Colonic mucosa (tissue), 4 donors: Measurements from ENCODE around the gene SLC25A10. TPM values are rescaled to one million over a fixed set of nuclear protein-coding genes. Genes with fewer than 3 reads are reported as not detected.

ENCODE experiments used
- DNase-seq: peaks from one replicate; pipeline ENCODE4 v3.0.0-alpha.2; 2020
- H3K27ac ChIP-seq: fragments of 200-600 bp; one replicate; pipeline ENCODE4 v1.8.0; 2021
- H3K27me3 ChIP-seq: fragments of 200-600 bp; one replicate; pipeline ENCODE4 v1.8.0; 2021
- H3K36me3 ChIP-seq: fragments of 200-600 bp; one replicate; pipeline ENCODE4 v1.8.0; 2021
- H3K4me1 ChIP-seq: fragments of 200-600 bp; one replicate; pipeline ENCODE4 v1.8.0; 2021; ENCODE audit warnings: mild to moderate bottlenecking
- H3K4me3 ChIP-seq: fragments of 200-600 bp; one replicate; pipeline ENCODE4 v1.8.0; 2021
- H3K9ac ChIP-seq, 2 donors: one replicate each; pipeline ENCODE4 v1.7.0; 2013; ENCODE audit warnings: control low read depth in 2 of 2, low read depth in 2 of 2, low read length in 2 of 2
- H3K9me3 ChIP-seq: fragments of 200-600 bp; one replicate; pipeline ENCODE4 v1.8.0; 2021
- intact Hi-C: fragments of 100-400 bp; cut with DNase I; formaldehyde crosslinking; loops from one replicate; pipeline ENCODE4 v1.14.1; 2022
- total RNA-seq, 2 donors: library from RNA; stranded (reverse); fragmentation: NEBNext Ultra II Directional in 1 of 2; extraction: Animal tissue kit (Norgen Biotek cat#: 25700) in 1 of 2; gene quantifications; one replicate each; pipeline ENCODE4 v1.2.1, GENCODE V29; 2021
- TF ChIP-seq, protein P1 (sequence below): fragments of 200-600 bp; IDR thresholded peaks from one replicate; pipeline ENCODE4 v1.8.0; 2022; ENCODE audit warnings: antibody characterized with exemption, mild to moderate bottlenecking
- donor health status: healthy.
- donor health status: DM: no; HTN: no; CAD: no.
- donor health status: DM: no; HTN: no; CAD: no.

The SLC25A10 gene
- total RNA-seq, 2 donors from 2014 or later, result 46.0 to 110 TPM

DNA sequence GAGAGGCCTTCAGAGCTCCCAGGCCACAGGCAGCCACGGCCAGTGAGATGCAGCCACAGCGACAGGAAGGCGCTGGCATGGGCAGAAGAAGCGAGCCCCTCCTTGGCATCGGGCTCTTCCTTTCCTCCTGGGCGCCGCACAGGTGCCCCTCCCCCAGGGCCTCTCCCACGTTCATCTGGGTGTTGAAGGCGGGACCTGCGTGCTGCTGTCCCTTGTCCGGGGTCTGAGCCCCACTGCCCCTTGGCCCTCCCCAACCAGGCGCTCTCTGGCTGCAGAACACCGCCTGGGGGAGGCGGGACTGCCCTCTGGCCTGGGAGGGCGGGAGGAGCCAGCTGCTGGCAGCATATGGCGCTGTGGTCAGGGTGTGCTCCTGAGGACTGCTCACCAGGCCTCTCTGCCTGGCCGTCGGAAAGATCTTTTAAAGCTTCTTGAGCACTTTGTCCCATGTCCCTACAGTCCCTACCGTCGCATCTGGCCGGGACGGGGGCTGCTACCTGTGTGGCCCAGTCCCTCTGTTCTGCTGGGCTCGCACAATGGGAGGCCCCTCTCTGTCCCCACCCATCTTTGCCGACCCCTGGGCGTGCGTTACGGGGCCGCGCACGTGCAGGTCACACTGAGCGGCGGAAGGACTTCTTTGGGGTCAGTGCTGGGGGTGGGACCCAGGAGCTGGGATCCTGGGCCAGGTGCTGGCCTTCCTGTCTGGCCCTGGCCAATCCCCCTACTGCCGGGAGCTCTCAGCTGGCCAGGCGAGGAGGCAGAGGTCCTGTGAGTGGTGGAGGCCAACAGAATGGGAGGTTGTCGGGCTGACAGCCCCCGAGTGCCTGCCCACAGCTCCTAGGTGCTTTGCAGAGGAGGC is 1.7 kb downstream of the SLC25A10 start:
- Histone ChIP-seq H3K27me3 (no peaks in the 10 kb centered on the region), H3K9ac (peak overlapping the region; percentile 78 to 86), H3K4me1 (peaks cover 35% of the 10 kb centered on the region), H3K36me3 (no peaks in the 10 kb centered on the region), H3K27ac (peak overlapping the region; percentile 48), H3K9me3 (no peaks in the 10 kb centered on the region), H3K4me3 (peak overlapping the region; percentile 75)
- TF ChIP-seq, protein P1, sequence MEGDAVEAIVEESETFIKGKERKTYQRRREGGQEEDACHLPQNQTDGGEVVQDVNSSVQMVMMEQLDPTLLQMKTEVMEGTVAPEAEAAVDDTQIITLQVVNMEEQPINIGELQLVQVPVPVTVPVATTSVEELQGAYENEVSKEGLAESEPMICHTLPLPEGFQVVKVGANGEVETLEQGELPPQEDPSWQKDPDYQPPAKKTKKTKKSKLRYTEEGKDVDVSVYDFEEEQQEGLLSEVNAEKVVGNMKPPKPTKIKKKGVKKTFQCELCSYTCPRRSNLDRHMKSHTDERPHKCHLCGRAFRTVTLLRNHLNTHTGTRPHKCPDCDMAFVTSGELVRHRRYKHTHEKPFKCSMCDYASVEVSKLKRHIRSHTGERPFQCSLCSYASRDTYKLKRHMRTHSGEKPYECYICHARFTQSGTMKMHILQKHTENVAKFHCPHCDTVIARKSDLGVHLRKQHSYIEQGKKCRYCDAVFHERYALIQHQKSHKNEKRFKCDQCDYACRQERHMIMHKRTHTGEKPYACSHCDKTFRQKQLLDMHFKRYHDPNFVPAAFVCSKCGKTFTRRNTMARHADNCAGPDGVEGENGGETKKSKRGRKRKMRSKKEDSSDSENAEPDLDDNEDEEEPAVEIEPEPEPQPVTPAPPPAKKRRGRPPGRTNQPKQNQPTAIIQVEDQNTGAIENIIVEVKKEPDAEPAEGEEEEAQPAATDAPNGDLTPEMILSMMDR, result no peak
- intact Hi-C loops, result no loop called here
- DNase-seq, result peak; percentile 81

DNA sequence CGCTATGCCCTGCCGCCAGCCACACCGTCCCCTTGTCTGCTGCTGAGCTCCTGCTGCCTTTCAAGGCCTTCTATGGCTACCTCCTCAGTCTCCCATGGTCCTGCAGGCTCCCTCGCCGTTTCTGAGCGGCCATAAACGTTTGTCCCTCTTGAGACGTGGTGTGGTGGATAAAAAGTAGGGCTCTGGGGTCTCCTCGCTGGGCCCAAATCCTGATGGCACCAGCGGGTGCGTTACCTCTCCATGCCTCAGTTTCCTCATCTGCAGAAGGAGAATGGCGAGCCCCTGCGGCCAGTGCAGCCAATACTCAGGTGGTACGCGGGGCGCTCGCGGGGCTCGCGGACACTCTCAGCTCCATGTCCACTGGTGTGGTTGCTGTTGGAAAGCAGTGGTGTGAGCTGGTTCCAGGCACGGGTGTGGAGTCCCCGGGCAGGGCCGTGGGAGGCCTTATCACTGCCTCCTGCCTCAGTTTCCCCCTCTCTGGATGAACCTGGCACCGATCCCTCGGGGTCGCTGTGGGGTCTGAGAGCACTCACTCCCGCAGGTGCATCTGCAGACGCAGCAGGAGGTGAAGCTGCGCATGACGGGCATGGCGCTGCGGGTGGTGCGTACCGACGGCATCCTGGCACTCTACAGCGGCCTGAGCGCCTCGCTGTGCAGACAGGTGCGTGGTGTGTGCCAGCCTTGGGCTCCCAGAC is 2.5 kb downstream of the SLC25A10 start:
- TF ChIP-seq, protein P1, result no peak
- intact Hi-C loops, result no loop called here
- DNase-seq, result no peak
- H3K9ac ChIP-seq, result peak overlapping the region; percentile 78 to 86
- H3K4me3 ChIP-seq, result no peak overlapping the region
- no peaks in the 10 kb centered on the region for H3K27me3 ChIP-seq
- no peak overlapping the region for H3K27ac ChIP-seq
- no peaks in the 10 kb centered on the region for H3K36me3 ChIP-seq
- H3K4me1 ChIP-seq, result peaks cover 35% of the 10 kb centered on the region
- no peaks in the 10 kb centered on the region for H3K9me3 ChIP-seq

DNA sequence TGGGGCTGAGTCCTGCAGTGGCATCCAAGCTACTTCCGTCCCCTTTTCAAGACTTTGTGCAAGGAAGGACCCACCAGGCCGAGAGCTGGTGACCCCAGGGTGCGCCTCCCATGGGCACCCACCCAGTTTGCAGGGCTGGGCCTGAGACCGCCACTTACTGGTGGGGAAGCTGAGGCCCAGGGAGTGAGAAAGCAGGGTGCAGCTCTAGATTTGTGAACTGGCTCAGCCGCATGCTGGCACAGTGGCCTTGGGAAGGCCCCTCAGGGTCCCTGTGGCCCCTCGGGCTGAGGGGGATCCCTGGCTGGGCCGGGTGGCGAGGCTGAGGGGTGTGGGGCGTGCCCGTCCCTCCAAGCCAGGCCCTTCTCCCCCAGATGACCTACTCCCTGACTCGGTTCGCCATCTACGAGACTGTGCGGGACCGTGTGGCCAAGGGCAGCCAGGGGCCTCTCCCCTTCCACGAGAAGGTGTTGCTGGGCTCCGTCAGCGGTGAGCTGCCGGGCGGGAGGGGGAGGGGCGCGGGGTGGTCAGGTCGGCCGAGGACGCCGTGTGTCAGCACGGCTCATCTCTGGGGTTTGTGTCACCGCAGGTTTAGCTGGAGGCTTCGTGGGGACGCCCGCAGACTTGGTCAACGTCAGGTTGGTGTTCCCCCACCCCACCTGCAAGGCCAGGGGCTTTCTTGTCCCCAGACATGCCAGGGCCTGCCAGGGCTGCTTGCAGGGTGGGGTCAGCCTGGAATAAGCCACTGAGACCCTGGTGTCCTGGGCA is 3.2 kb downstream of the SLC25A10 start:
- DNase-seq, result no peak
- Histone ChIP-seq H3K9me3 (no peaks in the 10 kb centered on the region), H3K9ac (no peak overlapping the region), H3K27me3 (no peaks in the 10 kb centered on the region), H3K4me1 (peaks cover 30% of the 10 kb centered on the region), H3K27ac (no peak overlapping the region), H3K4me3 (no peak overlapping the region), H3K36me3 (no peaks in the 10 kb centered on the region)
- TF ChIP-seq, protein P1, result no peak
- intact Hi-C loops, result no loop called here

DNA sequence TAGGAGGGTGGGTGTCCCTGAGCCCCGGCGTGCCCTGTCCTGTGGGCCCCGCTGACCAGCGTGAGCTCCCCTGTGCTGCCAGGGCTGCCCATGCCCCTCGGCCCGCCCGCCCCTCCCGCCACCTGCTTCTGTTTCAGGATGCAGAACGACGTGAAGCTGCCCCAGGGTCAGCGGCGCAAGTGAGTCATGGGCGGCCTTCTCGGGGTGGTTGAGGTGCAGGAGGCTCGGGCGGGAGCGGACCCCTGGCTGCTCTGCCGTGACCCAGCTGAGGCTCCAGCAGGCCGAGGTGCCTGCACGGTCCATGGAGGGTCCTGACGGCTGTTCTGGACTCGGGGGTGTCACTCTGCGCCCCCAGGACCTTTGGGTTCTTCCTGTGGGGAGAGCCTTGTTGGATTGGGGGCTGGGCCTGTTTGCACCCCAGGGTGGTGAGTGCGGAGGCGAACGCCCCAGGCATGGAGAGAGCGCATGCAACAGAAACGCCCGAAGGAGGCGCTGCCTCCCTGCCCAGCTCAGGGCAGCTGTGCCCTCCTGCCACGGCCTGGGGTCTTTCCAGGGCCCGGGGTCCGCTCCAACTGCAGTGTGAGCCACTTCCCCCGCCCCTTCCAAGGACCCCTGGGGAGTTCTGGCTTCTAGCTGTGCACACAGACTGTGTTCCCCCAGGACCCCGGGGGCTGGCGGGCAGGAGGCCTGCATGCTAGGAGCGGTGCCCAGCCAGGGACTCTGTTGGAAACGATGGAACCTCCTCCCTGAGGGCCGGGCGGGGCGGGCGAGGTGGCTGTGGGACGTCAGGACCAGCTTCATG is 4.0 kb downstream of the SLC25A10 start:
- H3K4me3 ChIP-seq, result no peak overlapping the region
- no peak overlapping the region for H3K9ac ChIP-seq
- H3K4me1 ChIP-seq, result peaks cover 24% of the 10 kb centered on the region
- no peaks in the 10 kb centered on the region for H3K36me3 ChIP-seq
- TF ChIP-seq, protein P1, result no peak
- H3K27me3 ChIP-seq, result no peaks in the 10 kb centered on the region
- DNase-seq, result no peak
- no peaks in the 10 kb centered on the region for H3K9me3 ChIP-seq
- intact Hi-C loops, result no loop called here
- H3K27ac ChIP-seq, result no peak overlapping the region

DNA sequence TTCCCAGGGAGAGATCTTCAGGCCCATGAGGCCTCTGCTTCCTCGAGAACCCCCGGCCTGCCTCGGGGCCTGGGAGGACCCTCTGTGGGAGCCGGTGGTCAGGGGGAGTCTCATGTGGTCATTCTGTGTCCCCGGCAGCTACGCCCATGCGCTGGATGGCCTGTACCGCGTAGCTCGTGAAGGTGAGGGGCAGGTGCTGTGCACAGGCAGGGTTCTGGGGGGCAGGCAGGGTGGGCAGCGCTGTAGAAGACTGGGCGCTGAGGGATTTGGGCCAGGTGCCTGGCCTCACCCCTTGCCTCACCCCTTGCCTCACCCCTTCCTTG is 4.6 kb downstream of the SLC25A10 start:
- Histone ChIP-seq H3K4me1 (peaks cover 18% of the 10 kb centered on the region), H3K27ac (no peak overlapping the region), H3K9me3 (no peaks in the 10 kb centered on the region), H3K9ac (no peak overlapping the region), H3K27me3 (no peaks in the 10 kb centered on the region), H3K36me3 (no peaks in the 10 kb centered on the region), H3K4me3 (no peak overlapping the region)
- intact Hi-C loops, result no loop called here
- TF ChIP-seq, protein P1, result no peak
- no peak for DNase-seq
